Activated CD4-positive, alpha-beta T cell treated with anti-CD3 and anti-CD28 coated beads, Interleukin-2, amount 10 ng/mL, durations not matched to agents 7 days and 5 days (primary cell): ENCODE measurements around the gene EPHA10. TPM values are rescaled to one million over a fixed set of nuclear protein-coding genes. Genes with fewer than 3 reads are reported as not detected.
"Not testable (repeated sequence)": the region's sequence is repeated elsewhere in the genome, so short reads cannot be mapped to it uniquely, and the experiment has no call there.

ENCODE experiments used
- CTCF ChIA-PET: fragments of 350-600 bp; sonication (Branson Sonifier 250); formaldehyde crosslinking; loops from one replicate; lab custom pipeline; 2021; ENCODE audit warnings: antibody characterized with exemption; lab: Charles Lee
- POLR2A ChIA-PET: fragments of 350-600 bp; sonication (Branson Sonifier 250); formaldehyde crosslinking; loops from one replicate; lab custom pipeline; 2021; ENCODE audit warnings: antibody characterized with exemption; lab: Charles Lee
- DNase-seq: peaks from one replicate; pipeline ENCODE4 v3.0.0-alpha.2; 2020
- H3K27ac Mint-ChIP-seq: one replicate; pipeline ENCODE4 v1.8.0; 2021; ENCODE audit warnings: mild to moderate bottlenecking, moderate library complexity, mixed read lengths
- H3K27me3 Mint-ChIP-seq: one replicate; pipeline ENCODE4 v1.8.0; 2021; ENCODE audit warnings: mixed read lengths
- H3K36me3 Mint-ChIP-seq: one replicate; pipeline ENCODE4 v1.8.0; 2021; ENCODE audit warnings: low read depth, mixed read lengths
- H3K4me1 Mint-ChIP-seq: one replicate; pipeline ENCODE4 v1.8.0; 2021; ENCODE audit warnings: mixed read lengths
- H3K4me3 Mint-ChIP-seq: one replicate; pipeline ENCODE4 v1.8.0; 2021; ENCODE audit warnings: mild to moderate bottlenecking, moderate library complexity, mixed read lengths
- H3K9me3 Mint-ChIP-seq: one replicate; pipeline ENCODE4 v1.8.0; 2021; ENCODE audit warnings: mixed read lengths
- total RNA-seq, 2 experiments: library from RNA; stranded (reverse); gene quantifications; one replicate each; pipeline ENCODE4 v1.2.3, GENCODE V29; 2021

The EPHA10 gene
- total RNA-seq, 2 experiments from 2014 or later = not detected

- H3K9me3 Mint-ChIP-seq = no peaks in the 10 kb centered on the region
- H3K27me3 Mint-ChIP-seq = no peaks in the 10 kb centered on the region
- ChIA-PET CTCF (interaction anchor here (0.7 to 2.6 kb wide), 7 partner anchors 91 to 210 kb away, joined by 3 to 6 read pairs (median 3); partner anchors contain the start of genes DNALI1 and MEAF6), POLR2A (no interaction called here)
- peaks cover 39% of the 10 kb centered on the region for H3K4me1 Mint-ChIP-seq
- peak overlapping the region; percentile 97 for H3K27ac Mint-ChIP-seq
- H3K4me3 Mint-ChIP-seq = peak overlapping the region; percentile 94
- DNase-seq = no peak
- H3K36me3 Mint-ChIP-seq = peaks cover 33% of the 10 kb centered on the region
Measured at GRCh38 chr1:37688926-37689325, 76.0 kb downstream of the EPHA10 start.

- DNase-seq, POLR2A ChIA-PET, CTCF ChIA-PET, H3K9me3 Mint-ChIP-seq, H3K27me3 Mint-ChIP-seq, H3K27ac Mint-ChIP-seq, H3K4me3 Mint-ChIP-seq: not testable (repeated sequence)
- peaks cover 39% of the 10 kb centered on the region for H3K36me3 Mint-ChIP-seq
- H3K4me1 Mint-ChIP-seq = peaks cover 39% of the 10 kb centered on the region
Measured at GRCh38 chr1:37687764-37688163, 77.2 kb downstream of the EPHA10 start.

GRCh38 chr1:37685722-37686121, 79.2 kb downstream of the EPHA10 start:
- no peaks in the 10 kb centered on the region for H3K27me3 Mint-ChIP-seq
- peaks cover 44% of the 10 kb centered on the region for H3K36me3 Mint-ChIP-seq
- no peak overlapping the region for H3K27ac Mint-ChIP-seq
- DNase-seq = no peak
- ChIA-PET CTCF (interaction anchor here (1.3 kb wide), 1 partner anchor 59 kb away, joined by 3 read pairs; no protein-coding TSS in a partner anchor), POLR2A (no interaction called here)
- H3K4me1 Mint-ChIP-seq = peaks cover 32% of the 10 kb centered on the region
- no peak overlapping the region for H3K4me3 Mint-ChIP-seq
- H3K9me3 Mint-ChIP-seq = no peaks in the 10 kb centered on the region

GRCh38 chr1:37684182-37684581, 80.7 kb downstream of the EPHA10 start:
- ChIA-PET CTCF (interaction anchor here (0.9 to 1.0 kb wide), 2 partner anchors 8 to 15 kb away, joined by 3 read pairs; no protein-coding TSS in a partner anchor), POLR2A (interaction anchor here (0.6 kb wide), 1 partner anchor 81 kb away, joined by 13 read pairs; no protein-coding TSS in a partner anchor)
- Mint-ChIP-seq H3K36me3 (peaks cover 37% of the 10 kb centered on the region), H3K4me1 (peaks cover 20% of the 10 kb centered on the region)
- DNase-seq, H3K9me3 Mint-ChIP-seq, H3K4me3 Mint-ChIP-seq, H3K27me3 Mint-ChIP-seq, H3K27ac Mint-ChIP-seq: not testable (repeated sequence)

- H3K27ac Mint-ChIP-seq = no peak overlapping the region
Measured at GRCh38 chr1:37682334-37682987, 82.5 kb downstream of the EPHA10 start.

GRCh38 chr1:37680933-37681332, 84.0 kb downstream of the EPHA10 start:
- Mint-ChIP-seq H3K4me1 (peaks cover 6% of the 10 kb centered on the region), H3K4me3 (no peak overlapping the region), H3K36me3 (peaks cover 26% of the 10 kb centered on the region), H3K27me3 (peaks cover 10% of the 10 kb centered on the region), H3K9me3 (no peaks in the 10 kb centered on the region), H3K27ac (no peak overlapping the region)
- CTCF ChIA-PET = interaction anchor here (1.2 to 2.7 kb wide), 5 partner anchors 9 to 118 kb away, joined by 3 to 10 read pairs (median 4); partner anchors contain the start of gene GNL2
- no peak for DNase-seq
- POLR2A ChIA-PET = no interaction called here

More at GRCh38 chr1:37682334-37682987, 82.5 kb downstream of the EPHA10 start:
- no peak overlapping the region for H3K4me3 Mint-ChIP-seq
- H3K27me3 Mint-ChIP-seq = no peaks in the 10 kb centered on the region
- DNase-seq = peak; percentile 83
- H3K4me1 Mint-ChIP-seq = peaks cover 6% of the 10 kb centered on the region
- ChIA-PET POLR2A (interaction anchor here (0.6 kb wide), 1 partner anchor 70 kb away, joined by 3 read pairs; no protein-coding TSS in a partner anchor), CTCF (interaction anchor here (0.5 to 2.7 kb wide), 15 partner anchors 10 to 246 kb away, joined by 3 to 10 read pairs (median 3); partner anchors contain the start of genes CDCA8 and GNL2)
- no peaks in the 10 kb centered on the region for H3K9me3 Mint-ChIP-seq
- H3K36me3 Mint-ChIP-seq = peaks cover 28% of the 10 kb centered on the region

GRCh38 chr1:37677808-37678207, 87.1 kb downstream of the EPHA10 start:
- POLR2A ChIA-PET = no interaction called here
- Mint-ChIP-seq H3K27me3 (peaks cover 22% of the 10 kb centered on the region), H3K4me3 (no peak overlapping the region), H3K9me3 (no peaks in the 10 kb centered on the region), H3K36me3 (peaks cover 10% of the 10 kb centered on the region), H3K4me1 (peaks cover 25% of the 10 kb centered on the region), H3K27ac (no peak overlapping the region)
- CTCF ChIA-PET = interaction anchor here (1.3 to 1.6 kb wide), 2 partner anchors 14 to 218 kb away, joined by 3 to 5 read pairs; partner anchors contain the start of gene CDCA8
- no peak for DNase-seq

GRCh38 chr1:37677143-37677439, 87.8 kb downstream of the EPHA10 start:
- ChIA-PET POLR2A (no interaction called here), CTCF (interaction anchor here (1.2 kb wide), 1 partner anchor 14 kb away, joined by 3 read pairs; a partner anchor contains a TSS)
- H3K27me3 Mint-ChIP-seq = peaks cover 29% of the 10 kb centered on the region

GRCh38 chr1:37676281-37677142, 88.4 kb downstream of the EPHA10 start:
- no peaks in the 10 kb centered on the region for H3K9me3 Mint-ChIP-seq
- peaks cover 34% of the 10 kb centered on the region for H3K27me3 Mint-ChIP-seq
- CTCF ChIA-PET = interaction anchor here (0.9 to 1.2 kb wide), 2 partner anchors 14 to 214 kb away, joined by 3 to 4 read pairs; a partner anchor contains a TSS
- POLR2A ChIA-PET = no interaction called here
- DNase-seq = no peak
- peaks cover 24% of the 10 kb centered on the region for H3K4me1 Mint-ChIP-seq
- H3K4me3 Mint-ChIP-seq = no peak overlapping the region
- peaks cover 4% of the 10 kb centered on the region for H3K36me3 Mint-ChIP-seq
- H3K27ac Mint-ChIP-seq = no peak overlapping the region

More at GRCh38 chr1:37677143-37677439, 87.8 kb downstream of the EPHA10 start:
- no peak overlapping the region for H3K27ac Mint-ChIP-seq
- no peak overlapping the region for H3K4me3 Mint-ChIP-seq
- H3K9me3 Mint-ChIP-seq = no peaks in the 10 kb centered on the region
- peaks cover 5% of the 10 kb centered on the region for H3K36me3 Mint-ChIP-seq
- peaks cover 25% of the 10 kb centered on the region for H3K4me1 Mint-ChIP-seq
- DNase-seq = no peak

- Mint-ChIP-seq H3K36me3 (no peaks in the 10 kb centered on the region), H3K4me3 (peak overlapping the region; percentile 48), H3K27ac (peak overlapping the region; percentile 26), H3K9me3 (no peaks in the 10 kb centered on the region), H3K27me3 (peaks cover 38% of the 10 kb centered on the region), H3K4me1 (peaks cover 24% of the 10 kb centered on the region)
- peak; percentile 90 for DNase-seq
- ChIA-PET POLR2A (no interaction called here), CTCF (interaction anchor here (1.3 to 1.6 kb wide), 2 partner anchors 11 to 186 kb away, joined by 3 to 4 read pairs; no protein-coding TSS in a partner anchor)
Measured at GRCh38 chr1:37673920-37674319, 91.0 kb downstream of the EPHA10 start.

GRCh38 chr1:37672136-37672870, 92.6 kb downstream of the EPHA10 start:
- H3K27me3 Mint-ChIP-seq = peaks cover 42% of the 10 kb centered on the region
- H3K9me3 Mint-ChIP-seq = no peaks in the 10 kb centered on the region
- DNase-seq = no peak
- H3K27ac Mint-ChIP-seq = no peak overlapping the region
- POLR2A ChIA-PET = interaction anchor here (0.7 kb wide), 1 partner anchor 68 kb away, joined by 5 read pairs; no protein-coding TSS in a partner anchor
- peaks cover 24% of the 10 kb centered on the region for H3K4me1 Mint-ChIP-seq
- H3K4me3 Mint-ChIP-seq = no peak overlapping the region
- H3K36me3 Mint-ChIP-seq = no peaks in the 10 kb centered on the region
- CTCF ChIA-PET = no interaction called here

- ChIA-PET CTCF (interaction anchor here (1.0 kb wide), 1 partner anchor 20 kb away, joined by 4 read pairs; the partner anchor contains the start of gene CDCA8), POLR2A (no interaction called here)
- no peak for DNase-seq
- Mint-ChIP-seq H3K4me3 (no peak overlapping the region), H3K4me1 (peaks cover 24% of the 10 kb centered on the region), H3K9me3 (no peaks in the 10 kb centered on the region), H3K36me3 (no peaks in the 10 kb centered on the region), H3K27ac (no peak overlapping the region), H3K27me3 (peaks cover 43% of the 10 kb centered on the region)
Measured at GRCh38 chr1:37671261-37671660, 93.7 kb downstream of the EPHA10 start.
